OCI-LY1 (cell line): ENCODE data around the gene PEX13.

Experiments used
- EZH2 ChIP-seq: fragments of 200-600 bp; sonication (generic), shearing (Covaris generic); IDR thresholded peaks from 2 replicates; pipeline ENCODE4 v1.8.0; 2017; ENCODE audit warnings: borderline replicate concordance, mixed run types, mild to moderate bottlenecking, antibody characterized with exemption, low read length, moderate library complexity, mixed read lengths
- TF ChIP-seq, protein P1 (sequence below): fragments of 200-600 bp; sonication (generic), shearing (Covaris generic); IDR thresholded peaks from 2 replicates; pipeline ENCODE4 v1.5.1; 2017; ENCODE audit warnings: mild to moderate bottlenecking, antibody characterized with exemption, low read length, moderate library complexity, mixed read lengths

DNA sequence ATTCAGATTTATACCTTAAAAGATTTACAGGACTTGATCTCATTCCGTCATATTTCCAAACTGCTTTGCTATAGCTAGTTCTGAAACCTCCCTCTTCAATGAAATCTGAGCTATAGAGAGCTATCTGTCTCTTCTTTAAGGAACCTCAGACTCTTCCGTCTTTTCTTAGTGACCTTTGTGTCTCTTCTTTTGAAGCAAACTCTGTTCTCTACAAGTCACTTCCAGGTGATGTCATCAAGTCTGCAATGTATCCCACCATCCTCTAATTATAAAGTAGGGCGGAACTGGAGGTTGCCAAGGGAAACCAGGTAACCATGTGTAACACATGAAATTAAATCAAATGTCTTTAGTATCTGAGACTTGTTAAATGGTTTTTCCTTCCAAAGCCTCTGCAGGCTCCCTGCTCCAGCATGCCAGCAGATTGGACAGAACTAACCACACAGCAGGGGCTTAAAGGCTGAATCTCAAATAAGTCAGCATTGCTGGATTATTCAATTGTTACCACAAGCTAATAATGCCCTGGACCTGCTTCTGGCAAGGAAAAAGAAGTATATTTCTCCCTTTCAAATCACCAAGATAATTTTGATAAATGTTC is 41.2 kb upstream of the PEX13 start:
- no peak for TF ChIP-seq EZH2
- TF ChIP-seq, protein P1, sequence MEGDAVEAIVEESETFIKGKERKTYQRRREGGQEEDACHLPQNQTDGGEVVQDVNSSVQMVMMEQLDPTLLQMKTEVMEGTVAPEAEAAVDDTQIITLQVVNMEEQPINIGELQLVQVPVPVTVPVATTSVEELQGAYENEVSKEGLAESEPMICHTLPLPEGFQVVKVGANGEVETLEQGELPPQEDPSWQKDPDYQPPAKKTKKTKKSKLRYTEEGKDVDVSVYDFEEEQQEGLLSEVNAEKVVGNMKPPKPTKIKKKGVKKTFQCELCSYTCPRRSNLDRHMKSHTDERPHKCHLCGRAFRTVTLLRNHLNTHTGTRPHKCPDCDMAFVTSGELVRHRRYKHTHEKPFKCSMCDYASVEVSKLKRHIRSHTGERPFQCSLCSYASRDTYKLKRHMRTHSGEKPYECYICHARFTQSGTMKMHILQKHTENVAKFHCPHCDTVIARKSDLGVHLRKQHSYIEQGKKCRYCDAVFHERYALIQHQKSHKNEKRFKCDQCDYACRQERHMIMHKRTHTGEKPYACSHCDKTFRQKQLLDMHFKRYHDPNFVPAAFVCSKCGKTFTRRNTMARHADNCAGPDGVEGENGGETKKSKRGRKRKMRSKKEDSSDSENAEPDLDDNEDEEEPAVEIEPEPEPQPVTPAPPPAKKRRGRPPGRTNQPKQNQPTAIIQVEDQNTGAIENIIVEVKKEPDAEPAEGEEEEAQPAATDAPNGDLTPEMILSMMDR: no peak
